Rectal smooth muscle tissue (tissue), 1 donor: ENCODE data around the gene CYBB.

ENCODE experiments used
- H3K27ac ChIP-seq: one replicate; pipeline ENCODE4 v1.7.0; 2013; ENCODE audit warnings: low read depth, low read length, inconsistent platforms
- H3K27me3 ChIP-seq: one replicate; pipeline ENCODE4 v1.7.0; 2013; ENCODE audit warnings: low read length; ENCODE audit not compliant: control insufficient read depth, insufficient read depth
- H3K36me3 ChIP-seq: one replicate; pipeline ENCODE4 v1.7.0; 2013; ENCODE audit warnings: low read length; ENCODE audit not compliant: control insufficient read depth, insufficient read depth
- H3K4me1 ChIP-seq: one replicate; pipeline ENCODE4 v1.7.0; 2013; ENCODE audit warnings: low read length; ENCODE audit not compliant: control insufficient read depth, insufficient read depth
- H3K4me3 ChIP-seq: one replicate; pipeline ENCODE4 v1.7.0; 2013; ENCODE audit warnings: low read length
- H3K9ac ChIP-seq: one replicate; pipeline ENCODE4 v1.7.0; 2013; ENCODE audit warnings: low read length

The CYBB gene

DNA sequence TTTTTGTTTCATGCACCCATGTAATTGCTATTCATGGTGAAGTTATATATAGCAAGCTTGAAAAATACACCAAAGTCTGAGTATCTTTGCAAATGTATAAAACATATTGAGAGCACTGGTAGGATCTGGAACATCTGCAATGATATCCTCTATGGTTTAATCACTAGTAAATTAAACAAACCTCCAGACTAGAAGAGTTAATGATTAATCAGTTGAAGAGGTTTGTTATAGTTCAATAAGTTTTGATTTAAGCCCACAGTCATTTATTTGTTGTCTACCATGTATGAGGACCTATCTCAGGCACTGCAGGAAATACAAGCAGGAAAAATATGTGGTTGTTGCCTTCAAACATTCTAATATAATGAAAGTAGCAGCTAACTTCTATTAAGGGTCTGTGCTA, 16.5 kb downstream of the CYBB start:
- no peak overlapping the region for H3K27ac ChIP-seq

DNA sequence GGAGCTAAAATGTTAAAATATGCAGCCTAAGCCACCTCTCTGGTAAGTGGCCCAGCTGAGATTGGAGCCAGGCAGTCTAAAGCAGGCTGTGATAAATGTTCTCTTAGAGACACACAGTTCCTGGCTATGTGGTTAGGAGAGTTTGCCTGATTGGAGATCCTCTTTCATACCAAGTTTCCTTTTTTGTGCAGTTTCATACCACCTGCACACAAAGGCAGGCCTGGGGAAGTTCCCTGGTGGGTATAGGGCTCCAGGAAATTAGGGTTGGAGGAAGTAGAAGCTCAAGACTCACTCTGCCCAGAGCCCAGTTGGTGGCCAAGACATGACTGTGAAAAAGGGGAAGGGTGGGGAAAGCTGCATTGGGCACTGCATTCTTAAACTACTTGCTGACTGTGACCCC, 16.9 kb downstream of the CYBB start:
- H3K4me3 ChIP-seq, result no peak overlapping the region
- H3K9ac ChIP-seq, result no peak overlapping the region
- no peaks in the 10 kb centered on the region for H3K27me3 ChIP-seq
- no peaks in the 10 kb centered on the region for H3K36me3 ChIP-seq
- no peak overlapping the region for H3K27ac ChIP-seq
- H3K4me1 ChIP-seq, result no peaks in the 10 kb centered on the region

More for the DNA sequence above, 16.5 kb downstream of the CYBB start:
- Histone ChIP-seq H3K36me3 (no peaks in the 10 kb centered on the region), H3K4me1 (no peaks in the 10 kb centered on the region), H3K27me3 (no peaks in the 10 kb centered on the region), H3K4me3 (no peak overlapping the region), H3K9ac (no peak overlapping the region)

- H3K9ac ChIP-seq, result no peak overlapping the region
- no peaks in the 10 kb centered on the region for H3K36me3 ChIP-seq
- no peak overlapping the region for H3K27ac ChIP-seq
- no peaks in the 10 kb centered on the region for H3K4me1 ChIP-seq
- no peak overlapping the region for H3K4me3 ChIP-seq
- H3K27me3 ChIP-seq, result no peaks in the 10 kb centered on the region
Observed at GRCh38 chrX:37799936-37800335, 20.1 kb downstream of the CYBB start.

DNA sequence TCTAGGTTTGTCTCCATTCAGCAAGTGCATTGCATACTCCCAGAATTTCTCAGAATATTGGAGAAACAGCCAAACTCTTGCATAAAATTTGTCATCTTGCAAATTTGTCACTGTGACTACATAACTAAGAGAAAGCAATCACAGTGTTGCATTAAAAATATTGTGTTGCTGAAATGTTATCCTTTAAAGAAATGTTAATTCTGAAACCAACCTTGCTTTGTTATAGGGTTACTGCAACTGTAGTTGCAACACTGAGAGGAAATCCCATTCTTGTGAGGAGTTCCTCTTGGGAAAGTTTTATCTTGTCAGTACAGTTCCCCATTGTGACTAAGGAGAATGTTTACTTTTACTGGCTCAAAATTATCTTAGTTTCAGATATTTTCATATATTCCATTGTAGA, 20.9 kb downstream of the CYBB start:
- H3K27me3 ChIP-seq, result no peaks in the 10 kb centered on the region
- H3K36me3 ChIP-seq, result no peaks in the 10 kb centered on the region
- no peaks in the 10 kb centered on the region for H3K4me1 ChIP-seq
- H3K27ac ChIP-seq, result no peak overlapping the region
- H3K4me3 ChIP-seq, result no peak overlapping the region
- no peak overlapping the region for H3K9ac ChIP-seq

GRCh38 chrX:37802028-37802427, 22.2 kb downstream of the CYBB start:
- Histone ChIP-seq H3K27ac (no peak overlapping the region), H3K27me3 (no peaks in the 10 kb centered on the region), H3K36me3 (no peaks in the 10 kb centered on the region), H3K4me3 (no peak overlapping the region), H3K4me1 (no peaks in the 10 kb centered on the region), H3K9ac (no peak overlapping the region)

GRCh38 chrX:37803057-37803456, 23.2 kb downstream of the CYBB start:
- Histone ChIP-seq H3K9ac (no peak overlapping the region), H3K4me1 (no peaks in the 10 kb centered on the region), H3K27ac (no peak overlapping the region), H3K36me3 (no peaks in the 10 kb centered on the region), H3K27me3 (no peaks in the 10 kb centered on the region), H3K4me3 (no peak overlapping the region)

DNA sequence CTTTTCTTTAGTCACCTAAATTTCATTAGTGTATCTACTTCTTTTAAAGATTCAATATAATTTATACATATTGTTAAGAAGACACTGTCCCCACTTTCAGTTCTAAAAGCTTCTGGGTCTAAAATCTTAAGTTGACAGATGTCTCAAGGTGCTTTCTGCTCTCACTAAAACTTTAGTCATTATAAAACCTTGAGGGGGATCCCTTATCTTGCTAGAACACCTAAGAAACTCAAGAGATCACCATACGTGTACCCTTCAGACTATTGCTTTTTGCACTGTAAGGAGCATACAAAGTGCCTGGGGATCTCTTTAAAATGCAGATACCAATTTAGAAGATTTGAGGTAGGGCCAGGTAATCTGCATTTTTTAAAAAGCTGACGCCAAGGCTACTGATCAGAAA, 30.1 kb downstream of the CYBB start:
- Histone ChIP-seq H3K4me1 (no peaks in the 10 kb centered on the region), H3K36me3 (no peaks in the 10 kb centered on the region), H3K9ac (no peak overlapping the region), H3K4me3 (no peak overlapping the region), H3K27ac (no peak overlapping the region), H3K27me3 (no peaks in the 10 kb centered on the region)

GRCh38 chrX:37812110-37812509, 32.3 kb downstream of the CYBB start:
- Histone ChIP-seq H3K4me3 (no peak overlapping the region), H3K27me3 (no peaks in the 10 kb centered on the region), H3K9ac (no peak overlapping the region), H3K4me1 (no peaks in the 10 kb centered on the region), H3K36me3 (no peaks in the 10 kb centered on the region), H3K27ac (no peak overlapping the region)

DNA sequence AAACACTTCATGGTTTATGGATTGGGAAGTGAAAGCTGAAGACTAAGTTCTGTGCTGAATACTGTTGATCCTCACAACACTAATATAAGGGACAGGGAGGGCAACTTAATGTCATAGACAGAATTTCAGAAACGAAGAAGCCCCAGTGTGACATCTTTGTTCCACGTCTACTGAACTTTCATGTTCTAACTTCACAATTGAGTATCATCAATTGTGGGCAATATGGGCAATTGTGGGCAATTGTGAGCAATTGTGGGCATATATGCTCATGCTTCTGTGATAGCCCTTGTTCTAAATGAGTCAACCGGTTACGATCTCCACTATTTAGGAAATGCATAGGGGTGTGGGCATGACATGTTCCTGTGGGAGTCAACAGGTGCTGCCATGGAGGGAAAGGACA, 33.7 kb downstream of the CYBB start:
- no peaks in the 10 kb centered on the region for H3K27me3 ChIP-seq
- no peaks in the 10 kb centered on the region for H3K36me3 ChIP-seq
- H3K4me1 ChIP-seq, result no peaks in the 10 kb centered on the region
- no peak overlapping the region for H3K9ac ChIP-seq
- H3K4me3 ChIP-seq, result no peak overlapping the region
- no peak overlapping the region for H3K27ac ChIP-seq

DNA sequence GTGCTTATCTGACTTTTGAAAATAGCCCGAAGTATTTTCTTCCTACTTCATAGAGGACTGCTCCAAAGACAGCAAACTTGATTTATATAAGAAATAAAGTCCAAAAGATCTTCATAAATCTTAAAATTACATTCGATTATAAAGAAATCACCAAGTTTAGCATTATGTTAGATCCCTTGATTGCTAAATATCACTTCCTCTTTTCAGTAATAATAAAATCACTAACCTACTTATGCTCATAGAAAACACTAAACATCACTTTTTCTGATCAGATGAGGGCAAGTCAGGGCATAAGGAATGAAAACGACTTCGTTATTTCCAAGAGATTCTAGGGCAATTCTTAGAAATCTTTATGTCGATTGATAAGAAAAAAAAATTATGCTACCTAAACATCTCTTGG, 35.5 kb downstream of the CYBB start:
- Histone ChIP-seq H3K27ac (no peak overlapping the region), H3K4me3 (no peak overlapping the region), H3K4me1 (no peaks in the 10 kb centered on the region), H3K36me3 (no peaks in the 10 kb centered on the region), H3K9ac (no peak overlapping the region), H3K27me3 (no peaks in the 10 kb centered on the region)

DNA sequence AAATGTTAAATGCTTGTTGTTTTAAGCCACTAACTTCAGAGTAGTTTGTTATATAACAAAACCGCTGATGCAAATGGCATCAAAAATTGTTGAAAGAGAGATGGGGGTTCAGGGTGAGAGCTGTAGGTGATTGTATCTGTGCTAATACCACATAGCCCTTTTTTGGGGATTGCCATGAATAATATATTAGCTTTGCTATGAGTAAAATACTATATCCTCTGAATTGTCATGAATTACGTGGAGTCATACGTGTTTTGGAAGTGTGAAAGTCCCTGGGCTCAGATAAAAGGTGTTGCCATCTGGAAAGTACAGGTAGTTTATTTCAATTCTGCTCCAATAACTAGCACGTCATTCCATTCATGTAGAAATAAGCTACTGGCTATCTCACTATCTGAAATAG, 36.9 kb downstream of the CYBB start:
- H3K27me3 ChIP-seq, result no peaks in the 10 kb centered on the region
- H3K36me3 ChIP-seq, result no peaks in the 10 kb centered on the region
- no peak overlapping the region for H3K27ac ChIP-seq
- no peaks in the 10 kb centered on the region for H3K4me1 ChIP-seq
- H3K4me3 ChIP-seq, result no peak overlapping the region
- no peak overlapping the region for H3K9ac ChIP-seq

GRCh38 chrX:37817176-37817575, 37.3 kb downstream of the CYBB start:
- H3K4me3 ChIP-seq, result no peak overlapping the region
- H3K4me1 ChIP-seq, result no peaks in the 10 kb centered on the region
- no peak overlapping the region for H3K9ac ChIP-seq
- no peaks in the 10 kb centered on the region for H3K27me3 ChIP-seq
- no peaks in the 10 kb centered on the region for H3K36me3 ChIP-seq
- H3K27ac ChIP-seq, result no peak overlapping the region

- Histone ChIP-seq H3K9ac (no peak overlapping the region), H3K27ac (no peak overlapping the region), H3K27me3 (no peaks in the 10 kb centered on the region), H3K4me1 (no peaks in the 10 kb centered on the region), H3K4me3 (no peak overlapping the region), H3K36me3 (no peaks in the 10 kb centered on the region)
Observed at GRCh38 chrX:37817579-37817978, 37.7 kb downstream of the CYBB start.

DNA sequence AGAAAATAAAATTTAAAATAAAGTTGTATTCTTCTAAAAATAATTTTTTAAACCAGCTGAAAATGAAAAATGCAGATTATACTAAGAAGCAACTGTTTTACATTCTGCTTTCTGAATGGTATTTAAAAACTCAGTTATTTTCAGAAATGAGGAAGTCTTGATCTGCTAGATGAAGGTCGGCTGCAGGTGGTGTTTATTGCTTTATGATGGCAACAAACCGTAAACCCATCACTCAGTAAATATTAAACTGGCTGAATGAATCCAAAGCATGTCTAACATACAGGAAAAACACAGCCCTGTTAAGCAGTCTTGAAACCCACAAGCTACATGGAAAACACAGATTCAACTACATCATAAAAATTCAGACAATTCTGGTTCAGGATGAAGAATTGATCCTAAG, 38.2 kb downstream of the CYBB start:
- no peak overlapping the region for H3K4me3 ChIP-seq
- H3K36me3 ChIP-seq, result no peaks in the 10 kb centered on the region
- no peak overlapping the region for H3K9ac ChIP-seq
- H3K27ac ChIP-seq, result no peak overlapping the region
- no peaks in the 10 kb centered on the region for H3K27me3 ChIP-seq
- H3K4me1 ChIP-seq, result no peaks in the 10 kb centered on the region
